SU-DHL-6 (cell line): Measurements from ENCODE around the gene RAPGEF6.

Experiments
- CTCF ChIP-seq: fragments of 200-600 bp; sonication (generic); IDR thresholded peaks from one replicate; pipeline ENCODE4 v1.5.1; 2017; ENCODE audit warnings: antibody characterized with exemption, mild to moderate bottlenecking, low read length, moderate library complexity; ENCODE audit not compliant: insufficient read depth, poor library complexity, severe bottlenecking
- EZH2phosphoT487 ChIP-seq: fragments of 200-600 bp; sonication (generic), shearing (Covaris generic); conservative IDR thresholded peaks from 2 replicates; pipeline ENCODE4 v1.6.1; 2018; ENCODE audit warnings: mild to moderate bottlenecking, antibody characterized with exemption, low read length, moderate library complexity, mixed read lengths

DNA sequence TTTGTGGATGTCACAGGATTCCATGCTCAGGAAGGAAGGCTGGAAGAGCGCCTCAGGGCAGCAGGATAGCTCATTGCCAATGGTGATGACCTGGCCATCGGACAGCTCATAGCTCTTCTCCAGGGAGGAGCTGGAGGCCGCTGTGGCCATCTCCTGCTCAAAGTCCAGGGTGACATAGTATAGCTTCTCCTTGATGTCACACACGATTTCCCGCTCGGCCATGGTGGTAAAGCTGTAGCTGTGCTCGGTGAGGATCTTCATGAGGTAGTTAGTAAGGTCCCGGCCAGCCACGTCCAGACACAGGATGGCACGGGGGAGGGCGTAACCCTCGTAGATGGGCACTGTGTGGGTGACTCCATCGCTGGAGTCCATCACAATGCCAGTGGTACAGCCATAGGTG is 24.3 kb upstream of the RAPGEF6 start:
- TF ChIP-seq CTCF (no peak), EZH2phosphoT487 (no peak)
